ENCODE data around the gene S100A8. TPM values are rescaled to one million over a fixed set of nuclear protein-coding genes. Genes with fewer than 3 reads are reported as not detected.

S100A8 gene
- total and polyA plus RNA-seq, 11 donors: 6.0 to 199 (median 32.3) TPM

DNA sequence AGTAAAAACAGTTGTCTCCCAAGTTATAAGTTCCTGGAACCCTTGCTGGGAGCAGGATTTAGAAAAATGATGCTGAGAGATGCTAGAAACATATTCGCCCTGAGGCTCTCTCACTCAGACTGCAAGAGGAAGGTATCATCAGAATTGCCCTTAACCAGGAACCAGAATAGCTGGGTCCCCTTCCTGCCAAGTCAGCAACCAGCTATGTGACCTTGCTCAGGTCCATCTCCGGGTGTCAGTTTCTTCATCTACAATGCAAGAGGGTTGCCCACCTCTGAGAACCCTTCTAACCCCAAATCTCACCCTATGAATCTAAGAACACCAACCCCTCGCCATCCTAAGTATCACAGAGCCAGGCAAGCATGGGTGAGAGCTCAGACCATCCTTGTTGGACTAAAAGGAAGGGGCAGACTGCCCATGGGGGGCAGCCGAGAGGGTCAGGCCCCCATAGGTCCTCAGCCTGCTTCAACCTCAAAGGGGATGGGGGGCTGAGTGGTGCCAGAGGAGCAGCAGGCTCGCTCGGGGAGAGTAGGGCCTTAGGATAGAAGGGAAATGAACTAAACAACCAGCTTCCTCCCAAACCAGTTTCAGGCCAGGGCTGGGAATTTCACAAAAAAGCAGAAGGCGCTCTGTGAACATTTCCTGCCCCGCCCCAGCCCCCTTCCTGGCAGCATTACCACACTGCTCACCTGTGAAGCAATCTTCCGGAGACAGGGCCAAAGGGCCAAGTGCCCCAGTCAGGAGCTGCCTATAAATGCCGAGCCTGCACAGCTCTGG is 33.6 kb downstream of the S100A8 start:
- ATAC-seq: peak; percentile 27 to 70 (median 42)
- intact Hi-C loops (cut with DNase I): loop anchor here in 2 of 10 donors (10.0 kb wide), 2 partner anchors 48 to 218 kb away; no protein-coding TSS in a partner anchor
- Histone ChIP-seq H3K4me1 (peaks cover 0 to 35% (median 0%) of the 10 kb centered on the region in 12 donors), H3K9me3 (no peaks in the 10 kb centered on the region), H3K27me3 (no peaks in the 10 kb centered on the region), H3K4me3 (peak overlapping the region in 1 of 12 donors; percentile 58), H3K36me3 (no peaks in the 10 kb centered on the region), H3K27ac (peak overlapping the region in 2 of 12 donors; percentile 37 to 92)
- DNase-seq: peak; percentile 27 to 84 (median 67)
- WGBS, 4 donors: 55 to 67% (median 65%) methylated on average over 9 to 10 of the region's 10 CpGs
- TF ChIP-seq, protein P1, sequence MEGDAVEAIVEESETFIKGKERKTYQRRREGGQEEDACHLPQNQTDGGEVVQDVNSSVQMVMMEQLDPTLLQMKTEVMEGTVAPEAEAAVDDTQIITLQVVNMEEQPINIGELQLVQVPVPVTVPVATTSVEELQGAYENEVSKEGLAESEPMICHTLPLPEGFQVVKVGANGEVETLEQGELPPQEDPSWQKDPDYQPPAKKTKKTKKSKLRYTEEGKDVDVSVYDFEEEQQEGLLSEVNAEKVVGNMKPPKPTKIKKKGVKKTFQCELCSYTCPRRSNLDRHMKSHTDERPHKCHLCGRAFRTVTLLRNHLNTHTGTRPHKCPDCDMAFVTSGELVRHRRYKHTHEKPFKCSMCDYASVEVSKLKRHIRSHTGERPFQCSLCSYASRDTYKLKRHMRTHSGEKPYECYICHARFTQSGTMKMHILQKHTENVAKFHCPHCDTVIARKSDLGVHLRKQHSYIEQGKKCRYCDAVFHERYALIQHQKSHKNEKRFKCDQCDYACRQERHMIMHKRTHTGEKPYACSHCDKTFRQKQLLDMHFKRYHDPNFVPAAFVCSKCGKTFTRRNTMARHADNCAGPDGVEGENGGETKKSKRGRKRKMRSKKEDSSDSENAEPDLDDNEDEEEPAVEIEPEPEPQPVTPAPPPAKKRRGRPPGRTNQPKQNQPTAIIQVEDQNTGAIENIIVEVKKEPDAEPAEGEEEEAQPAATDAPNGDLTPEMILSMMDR (IDR thresholded peaks at IDR 0.05): no peak
- TF ChIP-seq POLR2A (IDR thresholded peaks at IDR 0.05): peak in 1 of 2 donors; percentile 15

DNA sequence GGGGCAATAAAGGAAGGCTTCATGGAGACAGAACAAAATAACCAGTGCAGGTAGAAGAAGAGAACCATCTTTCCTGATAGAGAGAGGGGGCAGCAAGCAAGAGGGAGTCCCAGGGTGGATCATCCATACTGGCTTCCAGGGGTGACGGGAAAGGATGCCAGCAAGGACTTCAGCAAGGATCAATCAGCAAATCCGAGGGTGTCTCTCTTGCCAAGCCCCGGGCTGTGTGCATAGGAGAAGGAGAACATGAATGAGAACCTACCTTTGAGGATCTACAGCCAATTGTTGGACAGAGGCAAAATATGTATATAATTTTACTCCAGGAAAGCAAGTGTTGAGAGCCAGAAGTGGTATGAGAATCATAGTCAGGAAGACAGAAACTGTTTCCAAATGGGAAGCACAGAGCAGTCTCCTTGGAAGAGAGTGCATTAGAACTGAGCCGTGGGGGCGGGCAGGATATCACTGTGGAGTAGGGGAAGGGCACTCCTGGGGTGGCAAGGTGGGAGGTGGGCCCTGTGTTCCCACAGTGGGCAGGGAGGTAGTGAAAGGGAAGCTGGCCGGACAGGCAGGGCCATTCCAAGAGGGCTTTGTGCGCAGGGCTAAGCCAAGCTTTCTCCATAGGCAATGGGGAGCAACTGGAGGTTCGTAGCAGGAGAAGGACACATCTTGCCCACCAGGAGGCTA is 34.3 kb downstream of the S100A8 start:
- 82 to 86% (median 85%) methylated on average over 8 of the region's 8 CpGs for WGBS, 4 donors
- Histone ChIP-seq H3K4me3 (no peak overlapping the region), H3K27ac (peak overlapping the region in 1 of 12 donors; percentile 92), H3K9me3 (no peaks in the 10 kb centered on the region), H3K27me3 (peaks cover 0 to 6% (median 1%) of the 10 kb centered on the region in 9 donors), H3K4me1 (peaks cover 0 to 35% (median 0%) of the 10 kb centered on the region in 12 donors), H3K36me3 (no peaks in the 10 kb centered on the region)
- intact Hi-C loops (cut with DNase I): loop anchor here in 2 of 10 donors (10.0 kb wide), 2 partner anchors 48 to 218 kb away; no protein-coding TSS in a partner anchor
- TF ChIP-seq, protein P1 (IDR thresholded peaks at IDR 0.05): no peak
- no peak for TF ChIP-seq POLR2A (IDR thresholded peaks at IDR 0.05)
- DNase-seq (no peak), ATAC-seq (no peak)

DNA sequence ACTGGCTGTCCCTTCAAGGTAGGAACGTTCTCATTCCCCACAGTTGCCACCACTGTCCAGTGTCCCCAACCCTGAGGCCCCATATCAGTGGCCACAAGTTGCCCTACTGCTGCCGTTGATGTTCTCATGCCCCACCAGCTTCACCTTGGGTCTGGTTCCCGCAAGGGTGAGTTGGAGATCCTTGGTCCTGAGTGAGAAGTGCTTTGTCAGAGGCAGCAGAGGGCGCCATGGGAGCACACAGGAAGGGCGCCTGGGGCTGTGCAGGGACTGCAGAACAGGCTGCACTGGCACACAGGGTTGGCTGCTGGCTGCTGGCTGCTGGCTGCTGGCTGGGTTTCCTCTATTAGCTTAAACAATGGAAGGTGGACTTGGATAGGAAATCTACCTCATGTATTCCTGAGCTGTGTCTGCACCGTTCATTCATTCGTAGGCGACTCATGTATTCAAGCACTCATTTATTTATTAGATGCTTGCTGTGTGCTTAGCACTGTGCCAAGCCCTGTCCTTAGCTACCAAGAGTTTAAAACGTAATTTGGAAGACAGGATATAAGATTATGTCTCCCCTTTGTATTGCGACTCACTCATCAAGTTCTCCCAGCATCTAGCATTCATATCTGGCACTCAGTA is 35.3 kb downstream of the S100A8 start:
- 44 to 53% (median 47%) methylated on average over 10 of the region's 10 CpGs for WGBS, 4 donors

More for the DNA sequence above, 35.3 kb downstream of the S100A8 start:
- peak in 4 of 5 donors; percentile 58 to 86 (median 70) for DNase-seq
- ATAC-seq: peak; percentile 39 to 78 (median 67)
- no peak overlapping the region for H3K27ac ChIP-seq
- peaks cover 0 to 27% (median 0%) of the 10 kb centered on the region in 12 donors for H3K4me1 ChIP-seq
- TF ChIP-seq, protein P1 (IDR thresholded peaks at IDR 0.05): peak in 9 of 12 donors; percentile 10 to 46 (median 32)
- TF ChIP-seq POLR2A (IDR thresholded peaks at IDR 0.05): no peak
- intact Hi-C loops (cut with DNase I): loop anchor here in 3 of 10 donors (1.0 to 10.0 kb wide), 3 partner anchors 49 to 219 kb away; no protein-coding TSS in a partner anchor
- H3K27me3 ChIP-seq: peaks cover 0 to 16% (median 3%) of the 10 kb centered on the region in 9 donors
- H3K9me3 ChIP-seq: no peaks in the 10 kb centered on the region
- no peaks in the 10 kb centered on the region for H3K36me3 ChIP-seq
- H3K4me3 ChIP-seq: no peak overlapping the region

Measured in heart left ventricle (tissue), 16 donors.